ENCODE results near the gene NBEA. TPM values are rescaled to one million over a fixed set of nuclear protein-coding genes. Genes with fewer than 3 reads are reported as not detected.
A peak's percentile ranks its signal among the peaks of the same experiment; 100 is the strongest.

Gene NBEA
- total RNA-seq, 3 donors from 2014 or later: 7.5 to 18.6 (median 16.1) TPM

GRCh38 chr13:35460061-35460460 lies 518.0 kb downstream of the NBEA start:
- no peak for DNase-seq (ENCODE audit: low spot score in 2 of 2)
- Histone ChIP-seq H3K27ac (no peak overlapping the region), H3K4me3 (no peak overlapping the region), H3K4me1 (no peaks in the 10 kb centered on the region), H3K36me3 (no peaks in the 10 kb centered on the region), H3K9me3 (no peaks in the 10 kb centered on the region), H3K27me3 (no peaks in the 10 kb centered on the region)
- intact Hi-C loops (cut with DNase I; ENCODE audit: low total_unique reads): no loop called here
- TF ChIP-seq CTCF (IDR thresholded peaks at IDR 0.05): no peak
- TF ChIP-seq POLR2AphosphoS5 (IDR thresholded peaks at IDR 0.05): no peak

GRCh38 chr13:35465371-35465770 lies 523.3 kb downstream of the NBEA start:
- Histone ChIP-seq H3K4me1 (no peaks in the 10 kb centered on the region), H3K36me3 (no peaks in the 10 kb centered on the region), H3K27ac (no peak overlapping the region), H3K9me3 (no peaks in the 10 kb centered on the region), H3K27me3 (peaks cover 0 to 1% of the 10 kb centered on the region in 2 donors), H3K4me3 (no peak overlapping the region)
- intact Hi-C loops (cut with DNase I; ENCODE audit: low total_unique reads): no loop called here
- DNase-seq (ENCODE audit: low spot score in 2 of 2): no peak
- no peak for TF ChIP-seq POLR2AphosphoS5 (IDR thresholded peaks at IDR 0.05)

- no peaks in the 10 kb centered on the region for H3K9me3 ChIP-seq
- H3K27me3 ChIP-seq: peaks cover 0 to 7% of the 10 kb centered on the region in 2 donors
- no peak overlapping the region for H3K4me3 ChIP-seq
- H3K4me1 ChIP-seq: no peaks in the 10 kb centered on the region
- H3K27ac ChIP-seq: no peak overlapping the region
- H3K36me3 ChIP-seq: no peaks in the 10 kb centered on the region
- no peak for TF ChIP-seq POLR2A (IDR thresholded peaks at IDR 0.05)
- TF ChIP-seq POLR2AphosphoS5 (IDR thresholded peaks at IDR 0.05): no peak
- no peak for TF ChIP-seq CTCF (IDR thresholded peaks at IDR 0.05)
- intact Hi-C loops (cut with DNase I; ENCODE audit: low total_unique reads): no loop called here
- no peak for DNase-seq (ENCODE audit: low spot score in 2 of 2)
Measured at GRCh38 chr13:35468195-35468594, 526.1 kb downstream of the NBEA start.

- Histone ChIP-seq H3K36me3 (no peaks in the 10 kb centered on the region), H3K4me1 (no peaks in the 10 kb centered on the region), H3K27ac (peak overlapping the region; percentile 83 to 94), H3K4me3 (peak overlapping the region; percentile 58 to 82 (median 66)), H3K27me3 (peaks cover 0 to 7% of the 10 kb centered on the region in 2 donors), H3K9me3 (no peaks in the 10 kb centered on the region)
- DNase-seq (ENCODE audit: low spot score in 2 of 2): no peak
- TF ChIP-seq CTCF (IDR thresholded peaks at IDR 0.05): no peak
- intact Hi-C loops (cut with DNase I; ENCODE audit: low total_unique reads): no loop called here
Measured at GRCh38 chr13:35469806-35470525, 527.9 kb downstream of the NBEA start.

- intact Hi-C loops (cut with DNase I; ENCODE audit: low total_unique reads): no loop called here
- no peak for DNase-seq (ENCODE audit: low spot score in 2 of 2)
- H3K4me3 ChIP-seq: peak overlapping the region; percentile 58 to 82 (median 66)
- no peaks in the 10 kb centered on the region for H3K36me3 ChIP-seq
- peaks cover 0 to 7% of the 10 kb centered on the region in 2 donors for H3K27me3 ChIP-seq
- TF ChIP-seq POLR2A (IDR thresholded peaks at IDR 0.05) (no peak), POLR2AphosphoS5 (IDR thresholded peaks at IDR 0.05) (peak in 2 of 3 donors; percentile 42 to 67)
- H3K27ac ChIP-seq: peak overlapping the region; percentile 83 to 94
- no peaks in the 10 kb centered on the region for H3K4me1 ChIP-seq
- H3K9me3 ChIP-seq: no peaks in the 10 kb centered on the region
Measured at GRCh38 chr13:35470671-35471661, 528.9 kb downstream of the NBEA start.

All from breast epithelium (tissue), 4 donors.